PFSK-1 (cell line): ENCODE measurements around the gene SPRTN.

Experiments used
- FOXP2 ChIP-seq: optimal IDR thresholded peaks from 2 replicates; pipeline ENCODE3; 2011; ENCODE audit warnings: borderline replicate concordance, control low read depth, inconsistent platforms; ENCODE audit not compliant: insufficient read depth; ENCODE audit errors: extremely low read length, extremely low read depth
- POLR2AphosphoS5 ChIP-seq: IDR thresholded peaks from 2 replicates; pipeline ENCODE4 v1.6.1; 2012; ENCODE audit warnings: low read depth, mild to moderate bottlenecking, control low read depth, low read length, moderate library complexity
- SIN3A ChIP-seq: IDR thresholded peaks from 2 replicates; pipeline ENCODE4 v1.6.1; 2012; ENCODE audit warnings: mild to moderate bottlenecking, low read length, moderate library complexity, borderline replicate concordance; ENCODE audit not compliant: insufficient read depth
- TAF1 ChIP-seq: IDR thresholded peaks from 2 replicates; pipeline ENCODE4 v1.6.1; 2012; ENCODE audit warnings: low read length, control low read depth, borderline replicate concordance; ENCODE audit not compliant: insufficient read depth
- TF ChIP-seq, protein P1 (sequence below), 2 experiments: IDR thresholded peaks; 2 replicates each; pipeline versions ENCODE4 v1.6.1 to v1.8.0; 2011 to 2012; ENCODE audit warnings: low read depth in 2 of 2, low read length in 2 of 2, control low read depth in 1 of 2, inconsistent platforms in 1 of 2, mild to moderate bottlenecking in 1 of 2, moderate library complexity in 1 of 2; ENCODE audit not compliant: insufficient read depth in 1 of 2

SPRTN gene

GRCh38 chr1:231381729-231382128, 43.6 kb downstream of the SPRTN start:
- TF ChIP-seq TAF1 (no peak), POLR2AphosphoS5 (no peak), FOXP2 (no peak), SIN3A (no peak)
- TF ChIP-seq, protein P1, sequence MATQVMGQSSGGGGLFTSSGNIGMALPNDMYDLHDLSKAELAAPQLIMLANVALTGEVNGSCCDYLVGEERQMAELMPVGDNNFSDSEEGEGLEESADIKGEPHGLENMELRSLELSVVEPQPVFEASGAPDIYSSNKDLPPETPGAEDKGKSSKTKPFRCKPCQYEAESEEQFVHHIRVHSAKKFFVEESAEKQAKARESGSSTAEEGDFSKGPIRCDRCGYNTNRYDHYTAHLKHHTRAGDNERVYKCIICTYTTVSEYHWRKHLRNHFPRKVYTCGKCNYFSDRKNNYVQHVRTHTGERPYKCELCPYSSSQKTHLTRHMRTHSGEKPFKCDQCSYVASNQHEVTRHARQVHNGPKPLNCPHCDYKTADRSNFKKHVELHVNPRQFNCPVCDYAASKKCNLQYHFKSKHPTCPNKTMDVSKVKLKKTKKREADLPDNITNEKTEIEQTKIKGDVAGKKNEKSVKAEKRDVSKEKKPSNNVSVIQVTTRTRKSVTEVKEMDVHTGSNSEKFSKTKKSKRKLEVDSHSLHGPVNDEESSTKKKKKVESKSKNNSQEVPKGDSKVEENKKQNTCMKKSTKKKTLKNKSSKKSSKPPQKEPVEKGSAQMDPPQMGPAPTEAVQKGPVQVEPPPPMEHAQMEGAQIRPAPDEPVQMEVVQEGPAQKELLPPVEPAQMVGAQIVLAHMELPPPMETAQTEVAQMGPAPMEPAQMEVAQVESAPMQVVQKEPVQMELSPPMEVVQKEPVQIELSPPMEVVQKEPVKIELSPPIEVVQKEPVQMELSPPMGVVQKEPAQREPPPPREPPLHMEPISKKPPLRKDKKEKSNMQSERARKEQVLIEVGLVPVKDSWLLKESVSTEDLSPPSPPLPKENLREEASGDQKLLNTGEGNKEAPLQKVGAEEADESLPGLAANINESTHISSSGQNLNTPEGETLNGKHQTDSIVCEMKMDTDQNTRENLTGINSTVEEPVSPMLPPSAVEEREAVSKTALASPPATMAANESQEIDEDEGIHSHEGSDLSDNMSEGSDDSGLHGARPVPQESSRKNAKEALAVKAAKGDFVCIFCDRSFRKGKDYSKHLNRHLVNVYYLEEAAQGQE (IDR thresholded peaks at IDR 0.05; ENCODE audit: insufficient read depth in 1 of 2, low read depth in 2 of 2, low read length in 2 of 2), result no peak

DNA sequence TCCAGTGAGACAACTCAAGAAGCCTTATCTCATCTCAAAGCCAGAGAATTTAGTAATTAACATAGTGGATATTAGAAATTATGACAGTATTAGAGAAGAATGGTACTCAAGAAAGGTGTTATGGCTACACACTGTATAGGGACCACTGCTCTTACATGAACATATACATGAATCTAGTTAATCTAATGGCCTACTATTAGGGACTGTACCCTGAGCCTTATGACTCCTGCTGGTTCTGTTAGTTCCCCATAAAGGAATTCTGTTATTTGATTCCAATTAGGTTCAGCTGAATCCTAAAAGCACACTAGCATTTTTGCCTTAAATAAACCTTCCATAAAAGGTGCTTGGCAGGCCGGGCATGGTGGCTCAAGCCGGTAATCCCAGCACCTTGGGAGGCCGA, 44.3 kb downstream of the SPRTN start:
- TF ChIP-seq FOXP2, result no peak
- TF ChIP-seq SIN3A, result no peak
- no peak for TF ChIP-seq TAF1
- TF ChIP-seq, protein P1 (IDR thresholded peaks at IDR 0.05; ENCODE audit: insufficient read depth in 1 of 2, low read depth in 2 of 2, low read length in 2 of 2), result no peak
- no peak for TF ChIP-seq POLR2AphosphoS5

DNA sequence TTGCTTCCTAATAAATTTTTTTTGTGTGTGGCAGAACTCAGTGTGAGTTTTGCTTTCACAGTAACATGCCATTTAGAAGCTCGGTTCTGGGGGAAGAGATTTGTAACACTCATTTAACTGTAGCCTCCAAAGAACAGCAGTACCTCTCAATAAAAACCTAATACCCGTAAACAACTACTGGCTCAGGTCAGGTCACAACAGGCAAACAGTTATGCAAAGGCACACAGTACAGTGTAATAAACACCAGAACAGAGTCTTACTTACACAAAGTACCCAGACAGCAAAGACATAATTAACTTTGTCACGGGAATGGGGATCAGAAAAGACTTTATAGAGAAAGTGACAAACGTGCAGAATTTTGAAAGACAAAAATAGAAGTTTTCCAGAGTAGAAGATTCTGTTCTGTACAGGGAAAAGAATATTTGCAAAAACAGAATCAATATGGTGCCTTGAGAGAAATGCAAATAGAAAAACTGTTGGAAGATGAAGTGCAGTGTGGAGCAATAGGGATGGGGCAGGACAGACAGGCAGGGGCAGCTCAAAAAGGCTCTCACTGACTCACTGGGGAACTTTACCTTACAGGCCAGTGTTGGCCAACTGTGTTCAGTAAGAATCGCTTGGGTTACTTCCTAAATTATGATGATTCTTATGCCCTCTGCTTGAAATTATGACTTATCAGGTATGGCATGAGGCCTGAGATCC, 45.2 kb downstream of the SPRTN start:
- no peak for TF ChIP-seq POLR2AphosphoS5
- TF ChIP-seq FOXP2, result no peak
- no peak for TF ChIP-seq SIN3A
- no peak for TF ChIP-seq TAF1
- TF ChIP-seq, protein P1 (IDR thresholded peaks at IDR 0.05; ENCODE audit: insufficient read depth in 1 of 2, low read depth in 2 of 2, low read length in 2 of 2), result no peak

DNA sequence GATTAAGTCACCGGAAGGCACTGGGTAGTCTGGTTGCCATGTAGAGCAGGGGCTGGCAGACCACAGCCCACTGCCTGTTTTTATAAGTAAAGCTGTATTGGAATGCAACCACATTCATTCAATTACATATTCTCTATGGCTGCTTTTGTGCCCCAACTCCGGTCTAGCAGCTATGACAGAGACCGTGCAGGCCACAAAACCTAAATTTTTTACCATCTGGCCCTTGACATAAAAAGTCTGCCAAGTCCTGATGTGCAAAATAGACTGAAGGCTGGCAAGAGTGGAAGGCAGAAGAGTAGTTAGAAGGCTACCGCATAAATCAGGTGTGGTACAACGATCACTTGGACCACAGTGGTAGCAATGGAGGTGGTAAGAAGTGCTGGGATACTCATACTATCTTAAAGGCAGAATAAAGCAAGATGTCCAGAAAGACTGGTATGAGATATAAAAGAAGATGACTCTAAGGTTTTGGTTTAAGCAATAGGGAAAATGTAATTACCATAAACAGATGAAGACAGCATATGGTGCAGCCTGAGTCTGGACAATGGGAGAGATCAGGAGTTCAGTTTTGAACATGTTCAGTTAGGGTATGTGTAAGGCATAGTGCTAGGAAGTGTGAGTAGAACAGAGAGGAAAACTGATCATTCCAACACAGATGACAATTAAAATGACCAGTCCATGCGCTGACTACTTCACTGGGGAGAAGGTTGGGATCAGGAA, 46.8 kb downstream of the SPRTN start:
- TF ChIP-seq TAF1 (no peak), SIN3A (no peak), POLR2AphosphoS5 (no peak), FOXP2 (no peak)
- TF ChIP-seq, protein P1 (IDR thresholded peaks at IDR 0.05; ENCODE audit: insufficient read depth in 1 of 2, low read depth in 2 of 2, low read length in 2 of 2), result no peak
